GM12891 (cell line): ENCODE measurements around the gene ZNF385A.

Experiments used
- POLR2AphosphoS5 ChIP-seq: IDR thresholded peaks from 2 replicates; pipeline ENCODE4 v1.6.1; 2011; ENCODE audit warnings: low read depth, low read length, control low read depth
- SPI1 ChIP-seq: IDR thresholded peaks from 2 replicates; pipeline ENCODE4 v1.6.1; 2011; ENCODE audit warnings: low read depth, low read length, control low read depth
- TAF1 ChIP-seq: IDR thresholded peaks from 2 replicates; pipeline ENCODE4 v1.6.1; 2011; ENCODE audit warnings: low read depth, low read length, control low read depth

DNA sequence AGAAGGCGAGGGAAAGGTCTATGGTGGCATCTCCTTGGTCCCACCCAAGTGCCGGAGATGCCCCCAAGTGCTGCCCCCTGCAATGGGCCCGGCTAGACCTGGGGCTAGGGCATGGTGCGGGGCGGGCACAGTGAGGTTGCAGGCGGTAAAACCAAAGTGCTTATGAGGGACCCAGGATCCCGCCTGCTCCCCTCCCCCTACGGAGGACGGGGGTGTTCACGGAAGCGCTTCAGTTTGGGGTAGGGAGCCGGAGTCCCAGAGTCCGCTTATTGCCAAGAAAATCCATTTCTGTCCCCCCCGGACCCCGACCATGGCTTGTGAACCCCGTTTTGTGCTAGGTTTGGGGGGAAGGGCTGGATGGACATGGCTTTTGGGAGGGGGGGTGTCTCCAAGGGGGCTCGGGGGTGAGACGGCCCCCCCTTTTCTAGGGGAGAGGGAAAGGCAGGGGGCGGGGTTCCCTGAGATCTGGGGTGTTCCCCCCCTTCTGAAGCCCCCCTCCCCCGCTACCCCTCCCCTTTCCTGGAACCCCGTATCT is 14.9 kb downstream of the ZNF385A start:
- TF ChIP-seq POLR2AphosphoS5 (no peak), TAF1 (no peak), SPI1 (no peak)
